ENCODE measurements around the gene SPATA7. TPM values are rescaled to one million over a fixed set of nuclear protein-coding genes. Genes with fewer than 3 reads are reported as not detected.

The SPATA7 gene
- total and polyA plus RNA-seq, 4 donors: 2.9 to 5.0 (median 4.4) TPM

GRCh38 chr14:88342980-88343379, 42.5 kb upstream of the SPATA7 start:
- 93% methylated on average over 2 of the region's 2 CpGs for WGBS
- TF ChIP-seq, protein P1, sequence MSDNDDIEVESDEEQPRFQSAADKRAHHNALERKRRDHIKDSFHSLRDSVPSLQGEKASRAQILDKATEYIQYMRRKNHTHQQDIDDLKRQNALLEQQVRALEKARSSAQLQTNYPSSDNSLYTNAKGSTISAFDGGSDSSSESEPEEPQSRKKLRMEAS (IDR thresholded peaks at IDR 0.05): no peak
- TF ChIP-seq, protein P2, sequence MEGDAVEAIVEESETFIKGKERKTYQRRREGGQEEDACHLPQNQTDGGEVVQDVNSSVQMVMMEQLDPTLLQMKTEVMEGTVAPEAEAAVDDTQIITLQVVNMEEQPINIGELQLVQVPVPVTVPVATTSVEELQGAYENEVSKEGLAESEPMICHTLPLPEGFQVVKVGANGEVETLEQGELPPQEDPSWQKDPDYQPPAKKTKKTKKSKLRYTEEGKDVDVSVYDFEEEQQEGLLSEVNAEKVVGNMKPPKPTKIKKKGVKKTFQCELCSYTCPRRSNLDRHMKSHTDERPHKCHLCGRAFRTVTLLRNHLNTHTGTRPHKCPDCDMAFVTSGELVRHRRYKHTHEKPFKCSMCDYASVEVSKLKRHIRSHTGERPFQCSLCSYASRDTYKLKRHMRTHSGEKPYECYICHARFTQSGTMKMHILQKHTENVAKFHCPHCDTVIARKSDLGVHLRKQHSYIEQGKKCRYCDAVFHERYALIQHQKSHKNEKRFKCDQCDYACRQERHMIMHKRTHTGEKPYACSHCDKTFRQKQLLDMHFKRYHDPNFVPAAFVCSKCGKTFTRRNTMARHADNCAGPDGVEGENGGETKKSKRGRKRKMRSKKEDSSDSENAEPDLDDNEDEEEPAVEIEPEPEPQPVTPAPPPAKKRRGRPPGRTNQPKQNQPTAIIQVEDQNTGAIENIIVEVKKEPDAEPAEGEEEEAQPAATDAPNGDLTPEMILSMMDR (IDR thresholded peaks at IDR 0.05; ENCODE audit: low read depth, low read length, missing input control): no peak
- no peak for TF ChIP-seq SP1 (IDR thresholded peaks at IDR 0.05)
- TF ChIP-seq YY1 (IDR thresholded peaks at IDR 0.05): no peak
- no peak for TF ChIP-seq HNF4G (IDR thresholded peaks at IDR 0.05)
- TF ChIP-seq, protein P3, sequence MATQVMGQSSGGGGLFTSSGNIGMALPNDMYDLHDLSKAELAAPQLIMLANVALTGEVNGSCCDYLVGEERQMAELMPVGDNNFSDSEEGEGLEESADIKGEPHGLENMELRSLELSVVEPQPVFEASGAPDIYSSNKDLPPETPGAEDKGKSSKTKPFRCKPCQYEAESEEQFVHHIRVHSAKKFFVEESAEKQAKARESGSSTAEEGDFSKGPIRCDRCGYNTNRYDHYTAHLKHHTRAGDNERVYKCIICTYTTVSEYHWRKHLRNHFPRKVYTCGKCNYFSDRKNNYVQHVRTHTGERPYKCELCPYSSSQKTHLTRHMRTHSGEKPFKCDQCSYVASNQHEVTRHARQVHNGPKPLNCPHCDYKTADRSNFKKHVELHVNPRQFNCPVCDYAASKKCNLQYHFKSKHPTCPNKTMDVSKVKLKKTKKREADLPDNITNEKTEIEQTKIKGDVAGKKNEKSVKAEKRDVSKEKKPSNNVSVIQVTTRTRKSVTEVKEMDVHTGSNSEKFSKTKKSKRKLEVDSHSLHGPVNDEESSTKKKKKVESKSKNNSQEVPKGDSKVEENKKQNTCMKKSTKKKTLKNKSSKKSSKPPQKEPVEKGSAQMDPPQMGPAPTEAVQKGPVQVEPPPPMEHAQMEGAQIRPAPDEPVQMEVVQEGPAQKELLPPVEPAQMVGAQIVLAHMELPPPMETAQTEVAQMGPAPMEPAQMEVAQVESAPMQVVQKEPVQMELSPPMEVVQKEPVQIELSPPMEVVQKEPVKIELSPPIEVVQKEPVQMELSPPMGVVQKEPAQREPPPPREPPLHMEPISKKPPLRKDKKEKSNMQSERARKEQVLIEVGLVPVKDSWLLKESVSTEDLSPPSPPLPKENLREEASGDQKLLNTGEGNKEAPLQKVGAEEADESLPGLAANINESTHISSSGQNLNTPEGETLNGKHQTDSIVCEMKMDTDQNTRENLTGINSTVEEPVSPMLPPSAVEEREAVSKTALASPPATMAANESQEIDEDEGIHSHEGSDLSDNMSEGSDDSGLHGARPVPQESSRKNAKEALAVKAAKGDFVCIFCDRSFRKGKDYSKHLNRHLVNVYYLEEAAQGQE (IDR thresholded peaks at IDR 0.05): no peak
- TF ChIP-seq ATF3 (IDR thresholded peaks at IDR 0.05): no peak
- TF ChIP-seq ZBTB33 (IDR thresholded peaks at IDR 0.05): no peak
- no peak for TF ChIP-seq FOXA2 (IDR thresholded peaks at IDR 0.05)
- no peak for TF ChIP-seq GABPA (IDR thresholded peaks at IDR 0.05 in 1 of 2, conservative IDR thresholded peaks at IDR 0.05 in 1 of 2)
- TF ChIP-seq EGR1 (IDR thresholded peaks at IDR 0.05; ENCODE audit: low read depth in 2 of 2): no peak
- no peak for TF ChIP-seq RAD21 (IDR thresholded peaks at IDR 0.05)
- no peak overlapping the region for H3K9ac ChIP-seq (ENCODE audit: low read depth in 1 of 2, low read length in 2 of 2)

GRCh38 chr14:88346048-88346639, 39.3 kb upstream of the SPATA7 start:
- Histone ChIP-seq H3K4me1 (ENCODE audit: control insufficient read depth in 4 of 4, insufficient read depth in 4 of 4, low read length in 3 of 4) (no peaks in the 10 kb centered on the region), H3K9me3 (ENCODE audit: control insufficient read depth in 4 of 4, low read length in 3 of 4) (no peaks in the 10 kb centered on the region), H3K4me3 (ENCODE audit: low read depth in 1 of 3, low read length in 3 of 3) (no peak overlapping the region), H3K27me3 (ENCODE audit: control insufficient read depth in 4 of 4, insufficient read depth in 4 of 4, low read length in 3 of 4) (no peaks in the 10 kb centered on the region), H3K36me3 (ENCODE audit: control insufficient read depth in 4 of 4, insufficient read depth in 3 of 4, low read depth in 1 of 4, low read length in 3 of 4) (no peaks in the 10 kb centered on the region), H3K9ac (ENCODE audit: low read depth in 1 of 2, low read length in 2 of 2) (no peak overlapping the region), H3K27ac (ENCODE audit: low read depth in 1 of 2, low read length in 2 of 2) (no peak overlapping the region)
- DNase-seq (ENCODE audit: low spot score): no peak
- 65% methylated on average over 5 of the region's 5 CpGs for WGBS
- TF ChIP-seq HNF4A (conservative IDR thresholded peaks at IDR 0.05) (no peak), FOXA2 (IDR thresholded peaks at IDR 0.05) (no peak), NR2F2 (IDR thresholded peaks at IDR 0.05) (no peak), SP1 (IDR thresholded peaks at IDR 0.05) (no peak), YY1 (IDR thresholded peaks at IDR 0.05) (no peak), ATF3 (IDR thresholded peaks at IDR 0.05) (no peak), TAF1 (conservative IDR thresholded peaks at IDR 0.05) (no peak), RAD21 (IDR thresholded peaks at IDR 0.05) (no peak), EGR1 (IDR thresholded peaks at IDR 0.05; ENCODE audit: low read depth in 2 of 2) (no peak), FOXA1 (IDR thresholded peaks at IDR 0.05) (no peak), GABPA (IDR thresholded peaks at IDR 0.05 in 1 of 2, conservative IDR thresholded peaks at IDR 0.05 in 1 of 2) (no peak)
- TF ChIP-seq, protein P2 (IDR thresholded peaks at IDR 0.05; ENCODE audit: low read depth, low read length, missing input control): no peak
- TF ChIP-seq, protein P3 (IDR thresholded peaks at IDR 0.05): no peak

More at GRCh38 chr14:88342980-88343379, 42.5 kb upstream of the SPATA7 start:
- H3K9me3 ChIP-seq (ENCODE audit: control insufficient read depth in 4 of 4, low read length in 3 of 4): no peaks in the 10 kb centered on the region
- no peak overlapping the region for H3K4me3 ChIP-seq (ENCODE audit: low read depth in 1 of 3, low read length in 3 of 3)
- H3K4me1 ChIP-seq (ENCODE audit: control insufficient read depth in 4 of 4, insufficient read depth in 4 of 4, low read length in 3 of 4): no peaks in the 10 kb centered on the region
- peaks cover 0 to 2% (median 0%) of the 10 kb centered on the region in 4 donors for H3K27me3 ChIP-seq (ENCODE audit: control insufficient read depth in 4 of 4, insufficient read depth in 4 of 4, low read length in 3 of 4)
- H3K36me3 ChIP-seq (ENCODE audit: control insufficient read depth in 4 of 4, insufficient read depth in 3 of 4, low read depth in 1 of 4, low read length in 3 of 4): no peaks in the 10 kb centered on the region
- H3K27ac ChIP-seq (ENCODE audit: low read depth in 1 of 2, low read length in 2 of 2): no peak overlapping the region
- DNase-seq (ENCODE audit: low spot score): no peak
